HG02970 (cell line): ENCODE measurements around the gene RWDD4.
A peak's percentile ranks its signal among the peaks of the same experiment; 100 is the strongest.

ENCODE experiments used
- ATAC-seq: cut with Tn5 transposase; IDR thresholded peaks from one replicate; pipeline ENCODE4 v1.9.1; 2021; ENCODE audit warnings: mild to moderate bottlenecking, moderate library complexity, moderate number of reproducible peaks; ENCODE audit not compliant: unreplicated experiment, low FRiP score

Gene RWDD4

DNA sequence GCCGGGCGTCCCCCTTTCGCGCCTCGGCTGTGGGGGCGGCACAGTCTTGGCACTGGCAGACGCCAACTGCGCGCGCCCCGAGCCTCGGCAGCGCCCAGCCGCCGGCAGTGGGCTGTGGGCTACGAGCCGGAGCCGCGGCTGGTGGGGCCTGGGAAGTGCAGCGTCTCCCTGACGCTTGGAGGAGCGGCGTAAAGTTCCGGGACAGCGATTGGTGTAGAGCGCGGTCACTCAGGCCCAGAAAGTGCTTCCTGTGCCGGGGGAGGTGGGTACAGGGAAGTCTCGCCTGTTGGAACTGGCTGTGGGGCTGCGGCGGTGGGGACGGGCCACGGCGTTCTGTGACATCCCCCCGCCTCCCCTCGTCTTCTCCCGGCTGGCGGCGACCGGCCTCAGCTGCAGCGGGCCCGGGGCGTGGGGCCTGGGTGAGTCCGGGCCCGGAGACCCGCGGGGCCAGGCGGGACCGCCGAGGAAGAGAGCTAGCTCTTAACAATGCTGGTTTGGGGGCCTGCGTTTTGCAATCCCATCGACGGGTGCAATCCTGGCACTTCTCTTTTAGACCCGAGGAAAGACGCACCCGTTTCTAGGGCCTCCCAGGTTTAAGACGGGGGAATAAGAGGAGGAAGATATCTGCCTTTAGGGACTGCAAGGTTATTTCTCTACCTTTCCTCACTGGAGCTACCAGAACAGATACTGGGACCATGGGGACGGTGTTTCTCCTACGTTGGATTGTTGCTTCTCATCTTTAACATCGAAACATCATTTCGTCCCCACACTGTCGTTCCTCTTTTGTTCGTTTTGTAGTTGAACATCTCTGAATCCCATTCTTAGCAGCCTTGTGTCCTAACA, at the start of gene RWDD4, which contains the start of gene TRAPPC11:
Gene RWDD4, minus strand, starts transcription at position 157 of the 843 bp plus-strand sequence. CDS start 233 bp downstream, outside the sequence.
Gene TRAPPC11, plus strand, starts transcription at position 265 of the 843 bp plus-strand sequence. CDS start 4,575 bp downstream, outside the sequence.
- ATAC-seq, result peak; percentile 99

- ATAC-seq, result no peak
Measured at GRCh38 chr4:183702492-183702891, 43.5 kb upstream of the RWDD4 start.

DNA sequence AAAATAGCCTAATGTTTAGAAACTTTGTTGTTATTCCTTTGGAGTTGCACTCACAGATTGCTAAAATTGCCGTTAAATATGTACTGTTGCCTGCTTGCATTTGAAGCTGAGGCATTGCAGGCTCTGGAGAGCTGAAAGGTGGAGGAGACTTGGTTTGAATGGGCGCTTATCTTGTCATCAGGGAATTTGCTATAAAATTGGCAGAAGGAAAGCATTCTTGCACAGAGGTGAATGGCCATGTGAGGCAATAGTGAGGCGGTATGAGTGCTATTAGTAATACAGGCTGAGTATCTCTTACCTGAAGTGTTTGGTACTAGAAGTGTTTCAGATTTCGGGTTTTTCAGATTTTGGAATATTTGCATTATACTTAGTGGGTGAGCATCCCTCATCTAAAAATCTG, 41.4 kb upstream of the RWDD4 start:
- ATAC-seq, result no peak

DNA sequence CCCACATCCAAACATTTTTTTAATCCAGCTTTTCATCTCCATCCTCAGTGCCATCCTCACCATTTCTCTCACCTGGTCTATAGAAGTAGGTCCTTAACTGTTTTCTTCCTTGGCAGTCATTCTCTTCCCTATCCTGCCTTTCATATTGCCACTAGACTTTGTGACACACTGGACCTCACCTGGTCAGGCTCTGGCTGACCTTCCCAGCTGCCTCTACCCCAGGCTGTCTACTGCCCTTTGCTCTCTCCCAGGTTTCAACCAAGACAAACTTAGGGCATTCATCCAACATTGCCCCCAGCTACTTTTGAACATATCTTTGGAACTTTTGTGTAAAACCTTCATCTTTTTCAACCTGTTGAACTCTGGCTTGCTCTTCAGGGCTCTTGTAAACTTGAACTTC, 39.9 kb upstream of the RWDD4 start:
- no peak for ATAC-seq

DNA sequence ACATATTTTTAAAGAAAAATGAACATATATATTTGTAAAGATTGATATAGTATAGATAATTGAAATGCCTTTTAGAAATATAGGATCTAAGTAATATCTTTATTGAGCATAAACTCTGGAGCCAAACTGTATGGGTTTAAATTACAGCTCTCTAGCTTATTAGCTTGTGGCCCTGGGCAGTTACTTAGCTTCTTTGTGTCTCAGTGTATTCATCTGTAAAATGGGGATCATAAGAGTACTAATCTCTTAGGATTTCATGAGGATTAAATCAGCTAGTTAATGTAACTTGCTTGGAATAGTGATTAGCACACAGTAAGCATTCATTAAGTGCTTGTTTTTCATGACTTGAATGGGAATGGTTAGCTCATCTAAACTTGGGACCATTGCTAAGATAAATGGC, 32.9 kb upstream of the RWDD4 start:
- ATAC-seq, result no peak

- ATAC-seq, result no peak
Measured at GRCh38 chr4:183691006-183691405, 32.0 kb upstream of the RWDD4 start.

DNA sequence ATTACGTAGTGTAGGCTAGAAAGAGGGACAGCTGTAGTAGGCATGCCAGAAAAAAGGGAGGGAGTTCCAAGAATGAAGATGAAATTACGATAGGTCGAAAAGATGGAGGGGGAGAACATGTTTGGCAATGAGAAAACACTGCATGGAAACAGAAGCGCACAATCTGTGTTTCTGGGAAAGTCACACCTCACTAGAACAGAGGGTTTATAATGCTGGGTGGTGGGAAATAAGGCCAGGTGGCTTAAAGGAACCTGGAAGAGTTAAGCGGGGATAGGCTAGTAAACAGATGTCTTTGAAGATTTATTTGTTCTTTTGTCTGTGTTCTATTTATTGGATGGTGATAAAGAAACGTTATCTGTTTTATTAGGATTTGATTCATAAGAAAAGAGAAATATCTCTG, 29.2 kb upstream of the RWDD4 start:
- no peak for ATAC-seq

DNA sequence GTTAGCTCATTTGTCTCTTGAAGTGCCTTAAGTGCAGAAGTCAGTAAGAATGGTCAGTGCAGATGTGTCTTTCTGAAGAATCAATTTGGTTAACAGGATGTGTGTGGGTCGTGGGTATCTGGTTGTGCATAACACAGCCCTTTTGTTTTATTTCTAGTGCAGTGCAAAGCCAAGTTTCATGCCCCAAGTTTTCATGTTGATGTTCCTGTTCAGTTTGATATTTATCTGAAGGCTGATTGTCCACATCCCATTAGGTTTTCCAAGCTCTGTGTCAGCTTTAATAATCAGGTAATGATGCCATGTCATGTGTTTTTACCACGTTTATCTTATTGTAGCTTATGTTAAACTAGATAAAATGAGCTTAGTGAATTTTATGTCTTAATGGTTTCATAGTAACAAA, 27.5 kb upstream of the RWDD4 start:
- no peak for ATAC-seq

DNA sequence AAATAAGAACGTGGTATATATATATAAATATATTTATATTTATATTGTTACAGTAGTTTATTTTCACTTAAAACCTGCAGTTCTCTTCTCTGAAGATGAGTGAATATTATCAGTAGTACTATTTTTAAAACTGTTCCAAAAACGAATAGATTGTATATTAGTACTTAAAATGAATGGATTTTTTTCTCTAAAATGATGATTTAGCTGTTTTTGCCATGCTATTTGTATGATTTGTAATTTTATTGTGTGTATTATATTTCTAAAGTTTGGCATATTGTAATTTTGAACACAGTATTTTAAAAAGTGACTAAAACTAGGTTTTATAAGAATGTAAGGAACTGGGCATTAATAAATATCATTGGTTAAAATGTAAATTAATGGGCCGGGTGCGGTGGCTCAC, 22.1 kb upstream of the RWDD4 start:
- ATAC-seq, result no peak

- ATAC-seq, result no peak
Measured at GRCh38 chr4:183675625-183676024, 16.6 kb upstream of the RWDD4 start.

DNA sequence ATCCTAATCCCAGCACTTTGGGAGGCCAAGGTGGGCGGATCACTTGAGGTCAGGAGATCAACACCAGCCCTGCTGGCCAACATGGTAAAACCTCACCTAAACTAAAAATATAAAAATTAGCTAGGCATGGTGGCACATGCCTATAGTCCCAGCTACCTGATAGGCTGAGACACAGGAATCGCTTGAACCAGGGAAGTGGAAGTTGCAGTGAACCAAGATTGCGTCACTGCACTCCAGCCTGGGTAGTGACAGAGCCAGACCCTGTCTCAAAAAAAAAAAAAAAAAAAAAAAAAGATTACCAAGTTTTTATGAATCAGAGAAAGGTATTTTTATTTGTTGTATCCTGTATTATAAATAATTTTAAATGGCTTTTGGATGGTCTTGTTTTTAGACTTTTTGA, 15.2 kb upstream of the RWDD4 start:
- ATAC-seq, result no peak

DNA sequence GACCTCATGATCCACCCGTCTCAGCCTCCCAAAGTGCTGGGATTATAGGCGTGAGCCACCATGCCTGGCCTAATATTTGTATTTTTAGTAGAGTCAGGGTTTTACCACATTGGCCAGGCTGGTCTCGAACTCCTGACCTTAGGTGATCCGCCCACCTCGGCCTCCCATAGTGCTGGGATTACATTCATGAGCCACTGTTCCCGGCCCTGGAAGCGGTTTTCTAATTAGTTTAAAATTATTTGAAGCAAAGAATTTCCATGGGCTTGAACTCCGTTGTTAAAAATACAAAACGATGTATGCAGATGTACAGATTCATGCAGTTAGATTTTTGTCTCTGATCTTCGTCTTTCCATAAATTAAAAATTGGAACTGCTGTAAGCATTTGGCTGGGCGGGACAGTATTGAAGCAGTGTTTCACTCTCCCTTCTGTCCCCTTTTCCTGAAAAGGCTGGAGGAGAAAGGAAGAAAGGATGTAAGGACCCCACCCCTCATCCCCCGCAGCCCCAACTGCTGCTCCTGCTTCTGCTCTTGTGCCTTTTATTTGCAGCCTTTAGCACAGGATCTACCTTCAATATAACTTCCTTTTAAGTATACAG, 12.1 kb upstream of the RWDD4 start:
- ATAC-seq, result no peak

GRCh38 chr4:183670251-183670650, 11.3 kb upstream of the RWDD4 start:
- ATAC-seq, result no peak

DNA sequence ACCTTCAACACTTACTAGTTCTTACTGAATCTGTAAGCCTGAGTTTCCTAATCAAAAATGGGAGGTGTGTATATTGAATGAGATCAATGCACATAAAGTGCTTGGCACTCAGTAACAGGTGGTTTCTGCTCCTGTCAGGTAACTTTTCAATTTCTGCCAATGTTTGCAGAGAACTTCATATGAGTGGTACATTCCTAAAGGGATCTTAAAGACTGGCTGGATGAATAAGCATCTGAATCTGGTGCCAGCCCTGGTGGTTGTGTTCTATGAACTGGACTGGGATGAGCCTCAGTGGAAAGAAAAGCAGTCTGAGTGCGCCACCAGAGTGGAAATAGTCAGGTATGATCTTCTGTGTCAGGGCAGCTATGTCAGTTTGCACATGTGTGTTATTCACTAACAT, 7.1 kb upstream of the RWDD4 start:
- no peak for ATAC-seq

DNA sequence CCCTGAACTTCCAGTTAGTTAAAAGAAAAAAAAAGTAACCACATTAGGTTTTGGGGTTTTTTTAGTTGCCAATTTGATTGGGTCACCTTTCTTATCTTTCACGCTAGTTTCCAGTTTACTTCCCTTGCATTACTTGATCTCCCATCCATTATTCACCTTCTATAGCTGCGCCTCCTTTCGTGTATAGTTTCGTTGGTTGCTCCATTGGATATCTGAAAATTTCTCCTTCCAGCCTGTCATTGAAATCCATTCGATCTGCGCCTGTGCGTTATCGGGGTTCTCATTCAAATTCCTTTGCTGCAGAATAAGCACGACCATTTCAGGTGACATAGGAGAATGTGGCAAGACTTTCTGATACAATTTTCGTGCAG, 872 bp upstream of the RWDD4 start:
- ATAC-seq, result no peak

DNA sequence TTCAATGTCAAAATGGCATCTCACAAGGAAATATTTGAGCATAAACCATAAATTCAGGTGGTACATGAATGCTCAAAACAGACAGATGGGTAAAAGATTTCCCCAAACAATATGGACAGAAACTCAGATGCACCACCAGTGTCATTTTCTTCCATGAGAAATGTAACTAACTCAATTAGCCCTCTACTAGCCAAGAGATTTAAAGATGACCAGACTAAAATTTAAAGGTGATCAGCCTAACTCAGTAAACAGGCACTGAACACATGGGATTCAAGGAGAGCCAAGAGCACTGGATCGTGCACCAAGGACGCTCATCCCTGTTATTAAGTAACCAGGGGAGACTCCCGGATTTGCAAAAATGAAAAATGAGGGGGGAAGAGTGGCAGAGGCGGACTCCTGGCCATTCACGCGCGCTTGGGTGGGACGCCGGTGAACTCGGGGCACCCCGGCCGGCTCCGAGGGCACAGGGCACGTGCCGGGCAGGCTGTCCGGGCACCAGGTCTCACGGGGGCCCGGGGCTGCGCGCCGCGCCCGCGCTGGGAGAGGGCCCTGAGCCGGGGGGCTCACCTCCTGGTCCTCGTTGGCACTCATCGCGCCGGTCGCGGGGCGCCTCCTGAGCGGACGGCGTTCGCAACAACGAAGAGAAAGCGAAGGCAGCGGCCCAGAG, 490 bp downstream of the RWDD4 start:
- ATAC-seq, result no peak

- ATAC-seq, result no peak
Measured at GRCh38 chr4:183657564-183657963, 1.4 kb downstream of the RWDD4 start.

- no peak for ATAC-seq
Measured at GRCh38 chr4:183645326-183645725, 13.7 kb downstream of the RWDD4 start.

DNA sequence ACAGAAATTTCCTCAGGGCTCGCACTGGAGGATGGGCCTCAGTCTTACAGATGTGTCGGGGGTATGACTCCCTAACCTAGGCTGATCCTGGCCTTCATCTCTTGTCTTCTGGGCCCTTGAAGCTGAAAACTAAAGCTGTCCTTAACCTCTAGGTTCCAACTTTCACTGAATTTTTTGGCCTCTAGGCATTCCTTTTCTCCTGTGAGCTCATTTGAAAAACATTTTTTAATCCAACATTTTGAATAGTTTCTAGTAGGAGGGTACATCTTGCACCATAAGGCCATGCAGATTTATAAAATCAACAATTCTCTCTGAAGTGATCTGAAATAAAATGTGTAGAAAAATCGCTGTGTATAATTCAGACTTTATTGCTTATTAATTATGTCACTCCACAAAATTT, 19.7 kb downstream of the RWDD4 start:
- no peak for ATAC-seq

DNA sequence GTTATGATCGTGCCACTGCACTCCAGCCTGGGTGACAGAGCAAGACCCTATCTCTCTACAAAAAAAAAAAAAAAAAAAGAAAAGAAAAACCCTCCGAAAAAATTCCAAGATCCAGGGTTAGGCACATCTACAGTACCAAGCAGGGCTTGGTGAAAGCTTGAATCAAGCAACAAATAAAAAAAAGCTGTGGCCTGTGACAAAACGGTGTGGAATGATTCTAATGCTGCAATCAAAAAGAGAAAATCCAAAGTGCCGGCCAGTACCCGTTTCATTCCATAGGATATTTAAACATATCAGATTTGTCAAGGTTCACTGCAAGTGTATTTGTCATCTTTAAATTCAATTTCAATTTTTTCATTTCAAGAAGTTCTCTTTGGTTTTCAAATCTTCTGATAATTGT, 20.5 kb downstream of the RWDD4 start:
- ATAC-seq, result no peak

DNA sequence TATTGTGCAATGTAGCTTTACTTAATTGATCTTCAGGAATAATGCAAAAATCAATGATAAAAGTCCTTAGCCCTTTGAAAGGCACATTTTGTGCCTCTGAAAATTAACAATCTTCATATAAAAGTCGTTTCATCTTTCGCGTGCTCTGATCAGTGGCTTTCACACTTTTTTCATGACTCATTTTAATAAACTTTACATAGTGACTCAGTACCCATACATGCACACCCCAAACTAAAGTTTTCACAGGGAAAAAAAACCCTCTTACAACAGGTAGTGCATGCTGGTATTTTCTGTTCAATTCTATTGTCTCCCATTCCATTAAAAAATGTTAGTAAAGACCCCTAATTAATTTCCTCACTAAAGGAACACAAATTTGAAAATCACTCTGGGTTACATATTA, 21.5 kb downstream of the RWDD4 start:
- no peak for ATAC-seq

DNA sequence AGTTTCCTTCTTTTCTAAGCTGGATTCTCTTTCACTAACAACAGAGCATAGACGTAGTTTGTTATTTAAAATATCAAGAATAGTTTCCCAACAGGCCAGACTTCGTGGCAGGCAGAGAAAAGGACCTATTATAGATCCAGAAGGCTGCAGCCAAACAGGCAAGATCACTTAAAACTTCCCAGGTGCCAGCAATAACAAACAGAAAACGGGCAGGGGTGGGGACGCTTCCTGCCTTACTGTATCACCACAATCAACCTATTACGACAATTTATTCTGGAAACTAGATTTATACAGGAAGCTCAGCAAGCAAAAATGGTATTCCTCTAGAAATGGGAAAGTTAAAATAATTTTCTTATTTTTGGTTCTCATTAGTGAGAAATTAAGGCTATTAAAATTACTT, 22.1 kb downstream of the RWDD4 start:
- no peak for ATAC-seq
